HG03159 (cell line): ENCODE data around the gene ZBED5.
A peak's percentile ranks its signal among the peaks of the same experiment; 100 is the strongest.
"Not testable (repeated sequence)": the region's sequence is repeated elsewhere in the genome, so short reads cannot be mapped to it uniquely, and the experiment has no call there.

Source experiments
- ATAC-seq: cut with Tn5 transposase; IDR thresholded peaks from one replicate; pipeline ENCODE4 v1.9.1; 2021; ENCODE audit warnings: mild to moderate bottlenecking, moderate library complexity; ENCODE audit not compliant: unreplicated experiment

Gene ZBED5

DNA sequence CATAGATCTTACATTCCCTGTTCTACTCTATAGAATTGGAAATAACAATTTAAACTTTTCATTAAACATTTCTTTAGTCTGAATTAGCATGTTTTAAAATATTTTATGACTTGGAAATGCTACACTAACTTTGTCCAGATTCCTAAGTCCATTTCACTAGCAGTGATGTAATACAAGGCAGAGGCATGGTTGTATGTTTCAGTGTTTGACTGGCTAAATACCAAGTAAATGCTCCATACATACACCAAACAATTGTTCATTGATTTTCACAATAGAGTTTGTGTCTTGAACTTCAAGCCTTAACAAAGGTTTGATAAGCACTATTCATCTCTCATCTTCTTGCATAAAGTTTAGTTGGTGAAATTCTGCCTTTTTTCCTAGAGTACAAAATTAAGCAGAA, 13.5 kb downstream of the ZBED5 start:
- ATAC-seq = no peak

DNA sequence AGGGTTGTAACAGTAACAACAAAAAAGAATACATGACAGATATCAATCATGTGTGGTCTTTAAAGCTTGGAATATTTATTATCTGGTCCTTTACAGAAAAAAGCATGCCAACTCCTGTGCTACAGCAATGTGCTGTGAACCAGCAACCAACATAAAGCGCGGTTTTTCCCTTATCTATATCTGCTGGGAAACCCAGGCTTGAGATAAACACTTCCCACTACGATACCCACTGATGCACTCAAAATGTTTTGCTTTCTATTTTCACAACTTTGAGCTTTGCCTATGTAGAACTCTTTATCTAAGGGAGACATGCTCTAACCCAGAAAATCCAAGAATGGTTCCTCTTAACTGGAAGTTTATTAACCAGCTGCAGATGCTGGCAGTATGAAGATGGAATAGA, 19.0 kb downstream of the ZBED5 start:
- no peak for ATAC-seq

DNA sequence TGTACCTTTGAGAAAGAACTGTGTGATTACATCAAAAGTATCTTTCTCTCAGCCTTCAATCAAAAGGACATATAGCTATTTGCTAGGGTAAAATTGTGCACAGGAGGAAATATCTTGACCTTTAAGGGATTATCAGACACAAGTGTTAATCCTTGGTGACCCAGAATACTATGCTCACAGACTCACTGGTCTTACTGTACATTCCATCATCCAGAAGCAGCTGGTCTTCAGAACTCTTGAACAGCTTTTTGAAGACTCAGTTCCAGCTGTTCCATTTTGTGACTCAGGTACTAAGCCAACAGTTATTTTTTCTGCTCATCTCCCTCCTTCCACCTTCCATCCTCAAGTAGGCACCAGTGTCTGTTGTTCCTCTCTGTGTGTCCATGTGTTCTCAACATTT, 19.8 kb downstream of the ZBED5 start:
- ATAC-seq = no peak

DNA sequence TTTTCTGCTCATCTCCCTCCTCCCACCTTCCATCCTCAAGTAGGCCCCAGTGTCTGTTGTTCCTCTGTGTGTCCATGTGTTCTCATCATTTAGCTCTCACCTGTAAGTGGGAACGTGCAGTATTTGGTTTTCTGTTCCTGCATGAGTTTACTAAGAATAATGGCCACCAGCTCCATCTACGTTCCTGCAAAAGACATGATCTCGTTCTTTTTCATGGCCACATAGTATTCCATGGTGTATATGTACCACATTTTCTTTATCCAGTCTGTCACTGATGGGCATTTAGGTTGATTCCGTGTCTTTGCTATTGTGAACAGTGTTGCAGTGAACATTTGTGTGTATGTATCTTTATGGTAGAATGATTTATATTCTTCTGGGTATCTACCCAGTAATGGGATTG, 21.0 kb downstream of the ZBED5 start:
- not testable (repeated sequence) for ATAC-seq

DNA sequence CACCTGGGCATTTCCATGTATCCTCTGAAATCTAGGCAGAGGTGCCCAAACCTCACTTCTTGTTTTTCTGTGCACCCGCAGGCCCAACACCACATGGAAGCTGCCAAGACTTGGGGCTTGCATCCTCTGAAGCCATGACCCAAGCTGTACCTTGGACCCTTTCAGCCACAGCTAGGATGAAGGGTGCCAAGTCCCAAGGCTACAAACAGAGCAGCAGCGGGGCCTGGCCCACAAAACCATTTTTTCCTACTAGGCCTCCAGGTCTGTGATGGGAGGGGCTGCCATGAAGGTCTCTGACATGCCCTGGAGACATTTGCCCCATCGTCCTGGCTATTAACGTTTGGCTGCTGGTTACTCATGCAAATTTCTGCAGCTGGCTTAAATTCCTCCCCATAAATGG, 28.7 kb downstream of the ZBED5 start:
- no peak for ATAC-seq

DNA sequence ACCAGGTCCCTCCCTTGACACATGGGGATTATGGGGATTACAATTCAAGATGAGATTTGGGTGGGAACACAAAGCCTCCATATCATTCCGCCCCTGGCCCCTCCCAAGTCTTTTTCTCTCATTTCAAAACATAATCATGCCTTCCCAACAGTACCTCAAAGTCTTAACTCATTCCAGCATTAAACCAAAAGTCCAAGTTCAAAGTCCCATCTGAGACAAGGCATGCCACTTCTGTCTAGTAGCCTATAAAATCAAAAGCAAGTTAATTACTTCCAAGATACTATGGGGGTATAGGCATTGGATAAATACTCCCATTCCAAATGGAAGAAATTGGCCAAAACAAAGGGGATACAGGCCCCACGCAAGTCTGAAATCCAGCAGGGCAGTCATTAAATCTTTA, 29.5 kb downstream of the ZBED5 start:
- ATAC-seq = no peak

DNA sequence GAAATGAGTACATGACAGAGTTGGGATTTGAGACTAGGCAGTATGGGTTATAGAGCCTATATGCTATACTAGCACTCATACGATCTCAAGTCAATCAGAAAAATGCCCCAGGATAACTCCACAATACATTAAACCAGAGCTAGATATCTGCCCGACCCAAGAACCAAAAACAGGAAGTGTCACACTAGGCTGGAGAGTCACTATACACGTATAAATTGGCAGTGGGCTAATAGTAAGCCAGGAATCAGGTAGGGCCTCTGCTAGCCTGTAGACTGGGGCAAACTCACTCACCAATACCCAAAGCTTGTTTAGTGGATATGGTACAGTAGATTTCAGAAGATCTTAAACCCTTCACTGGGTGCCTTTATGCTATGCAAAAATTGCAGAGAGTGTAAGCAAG, 33.0 kb downstream of the ZBED5 start:
- ATAC-seq = peak; percentile 88

DNA sequence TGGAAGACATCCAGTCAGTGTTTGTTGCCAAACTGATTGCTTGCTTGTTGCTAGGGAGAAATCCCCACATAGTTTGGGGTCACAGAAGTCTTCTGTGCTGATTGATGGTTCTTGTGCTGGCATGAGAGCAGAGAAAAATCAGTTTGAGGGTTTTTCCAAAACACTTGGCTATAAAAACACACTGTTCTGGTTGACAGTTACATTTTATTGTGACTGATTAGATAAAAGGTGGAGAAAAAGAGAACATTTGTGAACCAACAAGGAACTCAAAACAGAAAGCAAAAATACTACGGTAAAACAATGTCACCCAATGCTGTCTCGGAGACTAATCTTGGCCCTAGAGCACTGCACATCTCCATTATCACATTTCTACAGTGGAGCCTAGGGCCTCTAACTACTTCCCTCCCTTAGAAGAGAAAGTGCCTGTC, 34.7 kb downstream of the ZBED5 start:
- ATAC-seq = no peak

DNA sequence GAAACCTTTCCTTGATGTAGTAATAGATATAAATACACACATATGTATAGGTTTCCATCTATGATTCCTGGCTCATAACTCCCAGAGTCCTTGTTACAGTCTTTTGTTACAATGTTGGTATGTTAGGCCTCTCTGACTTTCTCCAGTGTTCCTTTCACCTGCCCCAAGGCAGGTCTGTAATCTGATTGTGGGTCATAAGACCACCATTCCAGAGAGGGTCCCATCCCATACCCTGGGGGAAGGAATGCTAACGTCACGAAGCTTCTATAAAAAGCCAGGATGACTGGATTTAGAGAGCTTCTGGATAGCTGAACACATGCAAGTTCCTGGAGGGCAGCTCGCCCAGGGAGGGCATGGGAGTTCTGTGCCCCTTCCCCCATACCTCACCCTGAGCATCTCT, 35.4 kb downstream of the ZBED5 start:
- ATAC-seq = not testable (repeated sequence)

DNA sequence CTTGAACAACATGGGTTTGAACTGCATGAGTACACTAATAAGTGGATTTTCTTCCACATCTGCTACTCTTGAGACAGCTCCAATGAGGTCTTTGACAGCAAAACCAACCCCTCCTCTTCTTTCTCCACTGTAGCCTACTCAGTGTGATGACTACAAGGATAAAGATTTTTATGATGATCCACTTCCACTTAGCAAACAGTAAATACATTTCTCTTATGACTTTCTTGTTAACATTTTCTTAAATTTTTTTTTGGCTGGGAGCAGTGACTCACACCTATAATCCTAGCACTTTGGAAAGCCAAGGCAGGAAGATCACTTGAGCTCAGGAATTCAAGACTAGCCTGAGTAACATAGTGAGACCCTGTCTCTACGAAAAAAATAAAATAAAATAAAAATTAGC, 39.3 kb downstream of the ZBED5 start:
- ATAC-seq = no peak

DNA sequence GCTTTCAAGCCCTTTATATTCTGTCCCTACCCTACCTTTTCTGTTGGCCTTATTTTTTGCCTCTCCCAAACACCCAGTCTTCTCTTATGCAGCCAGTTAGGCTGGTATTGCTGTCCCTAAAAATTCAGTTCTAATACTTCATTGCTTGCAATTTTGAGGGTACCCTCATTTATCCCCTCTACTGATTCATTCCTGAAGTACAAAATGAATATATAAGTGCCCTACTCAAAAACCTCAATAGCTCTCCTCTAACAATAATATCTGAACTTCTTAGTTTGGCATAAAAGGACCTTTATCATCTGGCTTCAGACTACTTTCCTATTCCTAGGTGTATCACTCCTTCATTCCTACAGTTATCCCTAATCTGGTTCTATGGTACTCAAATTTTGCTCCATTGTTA, 43.9 kb downstream of the ZBED5 start:
- no peak for ATAC-seq

DNA sequence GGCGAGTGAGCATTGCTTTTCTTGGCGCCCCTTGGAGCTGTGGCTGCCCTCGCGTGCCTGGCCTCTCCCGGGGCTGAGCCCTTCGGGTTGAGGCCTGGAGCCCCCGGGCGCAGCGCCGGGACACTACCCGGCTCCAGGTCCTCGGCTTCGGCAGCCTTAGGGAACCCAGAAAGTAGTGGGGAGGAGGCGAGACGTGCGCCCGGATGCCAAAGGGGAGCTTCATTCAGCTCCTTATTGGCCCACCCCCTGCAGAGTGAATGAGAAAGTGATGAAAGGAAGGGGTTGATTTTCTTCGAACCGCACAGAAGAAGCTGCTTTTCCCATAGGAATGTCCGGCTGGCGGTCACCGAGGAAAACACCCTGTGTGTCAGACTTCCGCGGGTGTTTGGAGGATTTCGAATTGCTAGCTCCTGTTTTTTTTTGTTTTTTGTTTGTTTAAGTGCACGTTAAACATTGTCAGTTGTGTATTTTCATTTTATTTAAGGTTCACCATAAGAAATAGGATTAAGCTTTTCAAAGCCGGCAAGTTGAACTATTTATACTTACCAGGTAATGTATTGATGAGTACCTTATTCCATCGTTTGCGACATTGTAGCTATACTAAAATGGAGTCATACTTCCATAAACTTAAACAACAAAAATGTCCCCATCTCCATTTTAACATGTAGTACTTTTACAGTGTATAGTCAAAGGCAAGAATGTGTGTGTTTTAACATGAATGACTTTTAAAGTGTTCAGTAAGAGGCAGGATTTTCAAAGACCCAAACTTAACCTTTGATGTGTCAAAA, 48.3 kb downstream of the ZBED5 start:
- peak; percentile 17 for ATAC-seq

DNA sequence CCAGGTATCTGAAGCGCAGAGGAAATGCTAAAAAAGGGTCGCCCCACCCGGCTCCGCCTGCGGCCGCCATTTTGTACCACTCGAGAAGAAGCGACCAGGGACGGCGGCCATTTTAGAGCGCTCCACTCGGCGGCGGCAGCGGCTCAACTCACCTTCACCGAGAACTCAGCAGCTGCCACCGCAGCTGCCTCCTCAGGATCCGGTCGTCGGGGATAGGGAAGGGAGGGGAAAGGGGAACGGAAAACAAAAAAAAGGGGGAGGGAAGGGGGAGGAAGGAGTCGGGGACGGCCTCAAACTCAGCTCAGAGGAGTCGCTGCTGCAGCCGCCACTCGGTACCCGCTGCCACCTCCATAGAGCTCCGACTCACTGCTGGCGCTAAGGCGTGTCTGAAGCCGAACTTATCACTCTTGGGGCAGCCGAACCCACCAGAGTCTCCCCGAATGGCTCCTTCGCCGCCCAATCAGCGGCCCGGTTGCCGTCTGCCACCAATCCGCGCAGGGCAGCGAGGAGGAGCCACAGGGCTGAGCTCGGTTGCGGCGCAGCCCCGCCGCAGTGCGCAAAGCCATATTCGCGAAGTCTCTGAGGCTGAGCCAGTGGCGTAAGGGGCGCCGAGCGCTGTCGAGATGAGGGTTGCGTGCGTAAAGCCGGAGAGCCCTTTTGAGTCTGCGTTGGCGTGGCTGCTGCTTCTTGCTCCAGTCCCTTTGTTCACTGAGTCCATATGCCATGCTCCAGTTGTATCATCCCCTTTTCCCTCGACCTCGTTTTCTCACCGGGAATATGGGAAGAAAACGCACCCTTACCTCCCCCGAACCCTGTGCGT, 49.1 kb downstream of the ZBED5 start, which contains the start of gene EIF4G2:
Gene EIF4G2 (minus strand): TSS at position 374 of the 820 bp plus-strand sequence.
- peak; percentile 90 for ATAC-seq

DNA sequence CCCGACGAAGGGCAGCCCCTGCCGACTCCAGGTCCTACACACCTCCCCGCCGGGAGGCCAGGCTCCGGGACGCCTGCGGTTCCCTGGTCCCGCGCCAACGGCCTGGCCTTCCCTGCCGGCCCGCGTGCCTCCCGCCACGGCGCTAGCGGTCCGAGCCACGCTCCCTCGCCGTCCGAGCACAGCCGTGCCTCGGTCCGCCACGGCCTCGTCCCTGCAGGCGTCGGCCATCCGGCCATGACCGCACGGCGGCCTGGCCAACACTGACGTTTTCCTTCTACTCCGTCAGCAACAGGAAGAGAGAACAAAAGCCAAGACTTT, 49.7 kb downstream of the ZBED5 start:
- ATAC-seq = peak; percentile 2

DNA sequence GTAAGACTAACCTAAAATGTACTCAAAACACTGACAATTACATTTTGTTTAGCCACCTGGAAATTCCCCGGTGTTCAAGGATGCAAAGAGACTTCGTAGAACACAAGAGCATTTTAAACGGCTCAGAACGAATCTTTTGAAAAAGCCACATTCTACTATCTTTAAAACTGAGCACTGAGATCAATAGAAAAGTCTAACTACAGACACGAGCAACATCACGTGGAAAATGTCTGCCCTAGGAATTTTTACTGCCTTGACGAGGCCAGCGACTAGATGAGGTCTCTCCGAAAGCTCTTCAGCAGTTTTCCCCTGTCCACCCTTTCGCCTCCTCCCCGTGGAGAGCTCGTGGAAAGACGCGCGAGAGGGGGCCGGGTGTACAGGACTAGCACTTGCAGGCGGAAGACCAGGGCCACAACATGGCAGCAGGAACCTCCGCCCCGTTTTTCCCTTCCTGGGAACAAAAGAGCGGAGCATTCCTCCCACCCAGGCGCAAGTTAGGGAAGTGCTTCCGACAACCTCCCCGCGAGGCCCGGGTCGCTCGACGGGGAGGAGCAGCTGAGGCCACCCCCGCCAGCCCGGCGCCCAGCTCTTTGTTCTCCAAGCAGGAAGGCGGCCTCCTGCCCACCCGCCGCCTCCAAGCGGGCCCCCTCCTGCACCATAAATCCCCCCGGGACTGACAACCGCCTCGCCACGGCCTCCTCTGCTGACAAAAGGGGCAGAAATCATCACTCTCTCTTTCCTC, 50.2 kb downstream of the ZBED5 start:
- ATAC-seq = peak; percentile 8

DNA sequence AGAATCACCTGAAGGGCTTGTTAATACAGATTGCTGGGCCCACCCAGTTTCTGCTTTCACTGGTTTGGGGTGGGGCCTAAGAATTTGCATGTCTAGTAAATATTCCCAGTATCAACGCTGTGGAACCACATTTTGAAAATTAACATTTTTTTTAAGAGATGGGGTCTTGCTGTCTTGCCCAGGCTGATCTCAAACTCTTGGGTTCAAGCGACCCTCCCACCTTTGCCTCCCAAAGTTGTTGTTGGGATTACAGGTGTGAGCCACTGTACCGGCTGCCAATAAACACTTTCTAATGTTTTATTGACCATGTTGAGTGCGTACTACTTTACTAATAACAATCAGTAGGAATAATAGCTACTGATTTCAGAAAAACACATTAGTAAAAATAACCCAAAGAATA, 51.6 kb downstream of the ZBED5 start:
- ATAC-seq = no peak

DNA sequence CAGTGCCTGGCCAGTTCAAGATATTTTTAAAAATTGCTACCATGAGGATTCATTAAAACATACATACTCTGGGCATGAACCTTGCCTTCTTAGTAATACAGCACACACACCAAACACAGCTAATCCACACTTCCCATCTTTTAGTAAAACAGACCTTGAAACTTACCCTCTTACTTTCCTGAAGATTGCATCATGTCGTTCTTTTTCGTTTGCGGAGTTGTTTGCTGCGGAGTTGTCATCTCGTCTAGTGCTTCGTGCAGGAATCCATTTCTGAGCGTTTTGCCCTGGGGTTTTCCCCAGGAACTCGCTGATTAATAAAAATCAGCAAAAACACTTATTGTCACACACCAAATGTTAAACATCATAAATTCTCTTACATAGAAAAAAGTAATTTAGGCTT, 52.1 kb downstream of the ZBED5 start:
- no peak for ATAC-seq

DNA sequence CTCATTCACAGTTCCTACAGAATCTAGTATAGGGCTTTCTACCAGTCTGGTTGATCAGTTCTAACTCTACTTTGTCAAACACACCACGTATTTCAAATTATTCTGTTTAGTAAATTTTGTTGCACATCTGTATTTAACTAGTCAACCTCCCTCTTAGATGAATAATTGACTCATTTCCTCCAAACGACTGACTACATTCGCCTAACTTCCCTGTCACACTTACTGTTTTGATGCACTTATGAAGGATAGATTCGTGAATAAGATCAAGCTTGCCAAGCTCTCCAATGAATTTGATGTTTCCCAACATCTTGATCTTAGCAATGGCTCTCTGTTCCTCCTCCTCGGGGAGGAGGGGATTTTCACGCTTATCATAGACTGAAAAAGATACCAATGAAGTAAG, 54.2 kb downstream of the ZBED5 start:
- ATAC-seq = no peak
